Coronary artery (tissue), 2 donors: ENCODE results near the gene ENPP7.

Experiments
- DNase-seq: peaks from one replicate; pipeline ENCODE4 v3.0.0-alpha.2; 2017; ENCODE audit warnings: low spot score
- H3K27ac ChIP-seq, 2 donors: fragments of 200-600 bp; sonication (generic); one replicate each; pipeline ENCODE4 v1.5.1; 2016 to 2019
- H3K4me3 ChIP-seq: fragments of 200-600 bp; sonication (generic); 2 replicates; pipeline ENCODE4 v1.5.1; 2016; ENCODE audit warnings: mild to moderate bottlenecking, moderate library complexity
- CTCF ChIP-seq: fragments of 200-600 bp; sonication (generic); IDR thresholded peaks from one replicate; pipeline ENCODE4 v1.5.1; 2019; ENCODE audit warnings: antibody characterized with exemption

The ENPP7 gene

GRCh38 chr17:79785017-79785899 lies 54.5 kb downstream of the ENPP7 start:
- no peak for TF ChIP-seq CTCF
- H3K4me3 ChIP-seq, result no peak overlapping the region
- no peak for DNase-seq
- H3K27ac ChIP-seq, result no peak overlapping the region

- Histone ChIP-seq H3K27ac (no peak overlapping the region), H3K4me3 (no peak overlapping the region)
- no peak for TF ChIP-seq CTCF
- DNase-seq, result no peak
Measured at GRCh38 chr17:79785900-79786810, 55.4 kb downstream of the ENPP7 start.

GRCh38 chr17:79786930-79787643 lies 56.3 kb downstream of the ENPP7 start:
- no peak overlapping the region for H3K4me3 ChIP-seq
- no peak for DNase-seq
- TF ChIP-seq CTCF, result no peak
- H3K27ac ChIP-seq, result no peak overlapping the region

GRCh38 chr17:79788455-79788854 lies 57.7 kb downstream of the ENPP7 start:
- TF ChIP-seq CTCF, result no peak
- DNase-seq, result no peak

GRCh38 chr17:79788989-79789942 lies 58.5 kb downstream of the ENPP7 start:
- no peak overlapping the region for H3K27ac ChIP-seq
- peak overlapping the region; percentile 47 for H3K4me3 ChIP-seq
- DNase-seq, result no peak
- no peak for TF ChIP-seq CTCF

More at GRCh38 chr17:79788455-79788854, 57.7 kb downstream of the ENPP7 start:
- H3K4me3 ChIP-seq, result no peak overlapping the region
- H3K27ac ChIP-seq, result no peak overlapping the region
